PC-9 (cell line): Measurements from ENCODE around the gene NAT16. TPM values are rescaled to one million over a fixed set of nuclear protein-coding genes. Genes with fewer than 3 reads are reported as not detected.
"Not testable (repeated sequence)": the region's sequence is repeated elsewhere in the genome, so short reads cannot be mapped to it uniquely, and the experiment has no call there.

ENCODE experiments used
- BruUV-seq: library from RNA; stranded (reverse); fragments of 400-500 nt; replicated peaks from 2 replicates; lab custom pipeline; 2021; lab: Mats Ljungman, UMichigan
- CTCF ChIA-PET: fragments of 300-600 bp; sonication (Branson Sonifier 250); formaldehyde crosslinking; loops from one replicate; lab custom pipeline; 2022; ENCODE audit warnings: antibody characterized with exemption; lab: Charles Lee
- POLR2A ChIA-PET: fragments of 300-600 bp; sonication (Branson Sonifier 250); formaldehyde crosslinking; loops from one replicate; lab custom pipeline; 2022; ENCODE audit warnings: antibody characterized with exemption; ENCODE audit not compliant: unreplicated experiment; lab: Charles Lee
- DNase-seq, 2 experiments: peaks; one replicate each; pipeline versions ENCODE4 v3.0.0 to v3.0.0-alpha.2; 2015 to 2022; ENCODE audit warnings: mixed read lengths in 1 of 2
- H2AFZ ChIP-seq: fragments of 200-600 bp; sonication (generic); 2 replicates; pipeline ENCODE4 v1.8.1; 2017; ENCODE audit warnings: antibody characterized with exemption
- H3F3A ChIP-seq: fragments of 200-600 bp; sonication (generic); 2 replicates; pipeline ENCODE4 v1.8.1; 2017; ENCODE audit warnings: antibody characterized with exemption, mild to moderate bottlenecking, low read depth; ENCODE audit not compliant: insufficient read depth
- H3K27ac ChIP-seq: fragments of 200-600 bp; sonication (generic); 2 replicates; pipeline ENCODE4 v1.6.1; 2016; ENCODE audit warnings: mixed run types
- H3K27me3 ChIP-seq: fragments of 200-600 bp; sonication (generic); 2 replicates; pipeline ENCODE4 v1.6.1; 2016; ENCODE audit warnings: low read depth, mixed run types; ENCODE audit not compliant: insufficient read depth
- H3K36me3 ChIP-seq: fragments of 200-600 bp; sonication (generic); 2 replicates; pipeline ENCODE4 v1.6.1; 2016; ENCODE audit warnings: low read depth, mixed run types
- H3K4me1 ChIP-seq: fragments of 200-600 bp; sonication (generic); replicated peaks from 2 replicates; pipeline ENCODE4 v1.6.1; 2016; ENCODE audit warnings: mixed run types; ENCODE audit not compliant: insufficient read depth
- H3K4me2 ChIP-seq: fragments of 200-600 bp; sonication (generic); 2 replicates; pipeline ENCODE4 v1.6.1; 2017; ENCODE audit warnings: mixed run types
- H3K4me3 ChIP-seq: fragments of 200-600 bp; sonication (generic); 2 replicates; pipeline ENCODE4 v1.6.1; 2016; ENCODE audit warnings: mixed run types
- H3K79me2 ChIP-seq: fragments of 200-600 bp; sonication (generic); 2 replicates; pipeline ENCODE4 v1.6.1; 2017; ENCODE audit warnings: low read depth, mixed run types
- H3K9me2 ChIP-seq: fragments of 200-600 bp; sonication (generic); 2 replicates; pipeline ENCODE4 v1.8.1; 2017; ENCODE audit warnings: mild to moderate bottlenecking; ENCODE audit not compliant: insufficient read depth
- H3K9me3 ChIP-seq: fragments of 200-600 bp; sonication (generic); 2 replicates; pipeline ENCODE4 v1.8.1; 2016; ENCODE audit warnings: low read depth; ENCODE audit not compliant: insufficient read depth
- H4K20me1 ChIP-seq: fragments of 200-600 bp; sonication (generic); 2 replicates; pipeline ENCODE4 v1.8.1; 2017; ENCODE audit not compliant: insufficient read depth
- EZH2 ChIP-seq: fragments of 200-600 bp; sonication (generic); IDR thresholded peaks from 2 replicates; pipeline ENCODE4 v1.8.0; 2017; ENCODE audit warnings: antibody characterized with exemption, low read depth
- intact Hi-C: fragments of 100-400 bp; cut with micrococcal nuclease; formaldehyde crosslinking; loops from one replicate; pipeline ENCODE4 v1.10.0; 2022; ENCODE audit not compliant: unreplicated experiment
- microRNA-seq: library from miRNA; unstranded; fragments of <30 nt; microRNA quantifications from one replicate; pipeline ENCODE4 v1.2.0, GENCODE V29; 2021; ENCODE audit warnings: borderline number of aligned reads, borderline replicate concordance
- total RNA-seq: library from RNA; stranded (reverse); gene quantifications from 2 replicates; pipeline ENCODE4 v1.2.3, GENCODE V29; 2021
- TF ChIP-seq, protein P1 (sequence below): fragments of 200-600 bp; sonication (generic); conservative IDR thresholded peaks from 2 replicates; pipeline ENCODE4 v1.6.1; 2017; ENCODE audit warnings: mixed run types, antibody characterized with exemption, mild to moderate bottlenecking, moderate library complexity

Gene NAT16
- total RNA-seq, 1 experiment from 2014 or later = not detected

DNA sequence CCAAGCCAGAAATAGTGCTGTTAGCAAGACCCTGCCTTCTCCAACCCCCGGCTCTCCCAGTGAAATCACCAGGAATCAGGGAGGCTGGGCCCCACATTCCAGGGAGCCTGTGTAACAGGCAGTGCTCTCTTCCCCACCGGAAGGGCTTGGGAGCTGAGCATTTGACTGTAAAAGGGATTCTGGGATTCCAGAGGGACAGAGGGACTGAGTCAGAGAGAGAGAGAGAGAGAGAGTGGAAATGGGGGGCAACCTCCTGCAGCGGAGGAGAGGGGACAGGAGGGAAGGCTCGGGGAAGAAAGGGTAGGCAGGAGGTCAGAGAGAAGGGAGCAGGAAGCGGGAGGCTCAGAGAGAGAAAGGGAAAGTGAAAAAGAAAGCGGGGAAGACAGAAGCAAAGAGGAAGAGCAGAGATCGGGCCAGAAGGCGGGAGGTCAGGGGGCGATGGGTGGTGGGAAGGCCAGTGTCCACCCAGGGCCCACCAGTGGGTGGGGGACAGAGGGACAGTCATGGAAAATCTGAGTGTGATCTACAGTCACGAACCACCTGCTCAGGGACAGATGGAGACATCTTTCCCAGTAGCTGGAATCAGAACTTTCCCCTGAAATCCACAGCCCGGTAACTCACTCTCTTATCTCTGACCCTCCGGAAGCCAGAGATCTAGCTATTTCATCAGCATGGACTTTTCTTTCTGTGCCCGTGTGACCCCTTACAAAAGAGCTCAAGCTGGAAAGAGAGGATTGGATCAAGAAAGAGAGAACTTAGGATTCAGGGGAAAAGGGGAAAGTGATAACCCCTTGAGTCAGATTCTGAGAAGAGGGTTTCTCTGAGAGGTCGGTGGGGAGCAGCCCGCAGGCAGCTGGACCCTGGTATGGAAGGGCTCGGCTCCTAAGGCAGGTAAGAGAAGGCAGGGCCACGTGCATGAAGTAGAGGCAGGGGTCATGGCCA, 57.8 kb downstream of the NAT16 start:
- no peaks in the 10 kb centered on the region for H3K9me3 ChIP-seq
- POLR2A ChIA-PET = interaction anchor here (0.6 to 1.6 kb wide), 4 partner anchors 22 to 320 kb away, joined by 9 to 17 read pairs (median 13); partner anchors contain the start of gene TRIM56
- no TSS peak for BruUV-seq
- peaks cover 92% of the 10 kb centered on the region for H3K4me1 ChIP-seq
- peak overlapping the region; percentile 92 for H3K4me2 ChIP-seq
- H3K36me3 ChIP-seq = no peaks in the 10 kb centered on the region
- peaks cover 9% of the 10 kb centered on the region; the same call in 1 of the 2 replicates for H3K79me2 ChIP-seq
- no peaks in the 10 kb centered on the region for H3K9me2 ChIP-seq
- H4K20me1 ChIP-seq = no peaks in the 10 kb centered on the region
- H3K27ac ChIP-seq = peak overlapping the region; percentile 99
- peaks cover 98% of the 10 kb centered on the region for H3F3A ChIP-seq
- DNase-seq = peak; percentile 86 to 91
- no peaks in the 10 kb centered on the region for H3K27me3 ChIP-seq
- intact Hi-C loops = loop anchor here (1.0 kb wide), 1 partner anchor 22 kb away; no protein-coding TSS in a partner anchor
- H2AFZ ChIP-seq = peak overlapping the region; percentile 28; the same call in 1 of the 2 replicates
- TF ChIP-seq, protein P1, sequence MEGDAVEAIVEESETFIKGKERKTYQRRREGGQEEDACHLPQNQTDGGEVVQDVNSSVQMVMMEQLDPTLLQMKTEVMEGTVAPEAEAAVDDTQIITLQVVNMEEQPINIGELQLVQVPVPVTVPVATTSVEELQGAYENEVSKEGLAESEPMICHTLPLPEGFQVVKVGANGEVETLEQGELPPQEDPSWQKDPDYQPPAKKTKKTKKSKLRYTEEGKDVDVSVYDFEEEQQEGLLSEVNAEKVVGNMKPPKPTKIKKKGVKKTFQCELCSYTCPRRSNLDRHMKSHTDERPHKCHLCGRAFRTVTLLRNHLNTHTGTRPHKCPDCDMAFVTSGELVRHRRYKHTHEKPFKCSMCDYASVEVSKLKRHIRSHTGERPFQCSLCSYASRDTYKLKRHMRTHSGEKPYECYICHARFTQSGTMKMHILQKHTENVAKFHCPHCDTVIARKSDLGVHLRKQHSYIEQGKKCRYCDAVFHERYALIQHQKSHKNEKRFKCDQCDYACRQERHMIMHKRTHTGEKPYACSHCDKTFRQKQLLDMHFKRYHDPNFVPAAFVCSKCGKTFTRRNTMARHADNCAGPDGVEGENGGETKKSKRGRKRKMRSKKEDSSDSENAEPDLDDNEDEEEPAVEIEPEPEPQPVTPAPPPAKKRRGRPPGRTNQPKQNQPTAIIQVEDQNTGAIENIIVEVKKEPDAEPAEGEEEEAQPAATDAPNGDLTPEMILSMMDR = no peak
- no peak for TF ChIP-seq EZH2
- CTCF ChIA-PET = interaction anchor here (0.5 to 1.3 kb wide), 3 partner anchors 21 to 595 kb away, joined by 3 to 6 read pairs (median 4); no protein-coding TSS in a partner anchor
- peak overlapping the region; percentile 50 for H3K4me3 ChIP-seq

DNA sequence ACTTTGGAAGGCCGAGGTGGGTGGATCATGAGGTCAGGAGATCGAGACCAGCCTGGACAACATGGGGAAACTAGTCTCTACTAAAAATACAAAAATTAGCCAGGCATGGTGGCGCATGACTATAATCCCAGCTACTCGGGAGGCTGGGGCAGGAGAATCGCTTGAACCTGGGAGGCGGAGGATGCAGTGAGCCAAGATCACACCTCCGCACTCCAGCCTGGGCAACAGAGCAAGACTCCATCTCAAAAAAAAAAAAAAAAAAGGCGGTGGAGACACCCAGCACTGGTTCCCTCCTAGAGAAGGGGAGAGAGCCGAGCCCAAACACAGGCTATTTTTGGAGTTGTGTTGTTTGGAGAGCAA, 58.5 kb downstream of the NAT16 start:
- intact Hi-C loops, H3K27me3 ChIP-seq, H3K9me3 ChIP-seq, H3K36me3 ChIP-seq, H3K79me2 ChIP-seq, H4K20me1 ChIP-seq, DNase-seq, H3K9me2 ChIP-seq, H2AFZ ChIP-seq: not testable (repeated sequence)
- ChIA-PET CTCF (interaction anchor here (0.5 to 0.7 kb wide), 2 partner anchors 447 to 595 kb away, joined by 6 to 8 read pairs; no protein-coding TSS in a partner anchor), POLR2A (interaction anchor here (0.6 to 1.6 kb wide), 2 partner anchors 36 to 320 kb away, joined by 10 to 16 read pairs; partner anchors contain the start of gene TRIM56)
- H3K4me3 ChIP-seq = peak overlapping the region; percentile 50; the same call in 1 of the 2 replicates
- TF ChIP-seq, protein P1 = 0 out of 2 replicates have a peak, but pooled peaks have one; percentile 16
- H3K4me1 ChIP-seq = peaks cover 92% of the 10 kb centered on the region
- H3F3A ChIP-seq = peaks cover 98% of the 10 kb centered on the region
- H3K27ac ChIP-seq = peak overlapping the region; percentile 99
- H3K4me2 ChIP-seq = peak overlapping the region; percentile 92; the same call in 1 of the 2 replicates
- TSS peak; percentile 34 for BruUV-seq

Small RNA genes lying within 50 kb of the gene (microRNA-seq; reads per million reads assigned to microRNA genes)
- gene MIR4653 = not detected

Other genes starting within 250 kb of the NAT16 start
- gene MUC3A, start 230.8 kb downstream of the NAT16 start, total RNA-seq = 0.90 and 1.1 TPM in 2 replicates
- 1.4 and 3.8 TPM in 2 replicates for gene MUC12, start 210.7 kb downstream of the NAT16 start, total RNA-seq
- gene MUC17, start 160.2 kb downstream of the NAT16 start, total RNA-seq = not detected in 2 replicates
- gene TRIM56, start 94.8 kb downstream of the NAT16 start, total RNA-seq = 72.3 and 81.6 TPM in 2 replicates
- 36.2 and 45.8 TPM in 2 replicates for gene SERPINE1, start 53.2 kb downstream of the NAT16 start, total RNA-seq
- 227 and 308 TPM in 2 replicates for gene AP1S1, start 25.8 kb downstream of the NAT16 start, total RNA-seq
- 2.1 and 2.3 TPM in 2 replicates for gene VGF, start 14.7 kb downstream of the NAT16 start, total RNA-seq
- not detected in 2 replicates for gene MOGAT3, start 20.7 kb upstream of the NAT16 start, total RNA-seq
- gene PLOD3, start 37.3 kb upstream of the NAT16 start, total RNA-seq = 93.2 and 105 TPM in 2 replicates
- gene ZNHIT1, start 37.9 kb upstream of the NAT16 start, total RNA-seq = 105 and 110 TPM in 2 replicates
- gene CLDN15, start 57.5 kb upstream of the NAT16 start, total RNA-seq = 16.0 and 17.2 TPM in 2 replicates
- gene FIS1, start 64.8 kb upstream of the NAT16 start, total RNA-seq = 184 and 200 TPM in 2 replicates
- gene IFT22, start 141.5 kb upstream of the NAT16 start, total RNA-seq = 47.6 and 53.0 TPM in 2 replicates
- gene COL26A1, start 182.6 kb upstream of the NAT16 start, total RNA-seq = 0.20 and 0.38 TPM in 2 replicates